ENCODE results near the gene LRIG1. TPM values are rescaled to one million over a fixed set of nuclear protein-coding genes. Genes with fewer than 3 reads are reported as not detected.

Gene LRIG1
- total and polyA plus RNA-seq, 2 of the 8 experiments (the other 6 are each of a cell fraction or from before 2014, with no cell fraction given), result 78.1 to 88.7 TPM

DNA sequence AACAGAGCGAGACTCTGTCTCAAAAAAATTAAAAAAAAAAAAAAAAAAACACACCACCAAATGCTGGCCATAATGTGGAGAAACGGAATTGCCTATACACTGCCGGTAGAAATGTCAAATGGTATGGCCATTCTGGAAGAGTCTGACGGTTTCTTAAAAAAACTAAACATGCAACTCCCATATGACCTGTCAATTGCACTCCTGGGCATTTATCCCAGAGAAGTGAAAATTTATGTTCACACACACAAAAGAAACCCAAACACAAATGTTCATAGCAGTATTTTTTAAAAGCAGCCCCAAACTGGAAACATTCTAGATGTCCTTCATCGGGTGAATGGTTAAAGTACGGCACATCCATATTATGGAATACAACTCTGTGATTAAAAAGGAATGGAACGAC is 66.1 kb downstream of the LRIG1 start:
- H3K4me1 ChIP-seq (replicated peaks in 1 of 4; ENCODE audit: control insufficient read depth in 3 of 4, insufficient read depth in 4 of 4, low read length in 3 of 4), result peaks cover 12 to 35% (median 27%) of the 10 kb centered on the region in 4 experiments
- peaks cover 34 to 39% of the 10 kb centered on the region in 2 experiments for H4K20me1 ChIP-seq (replicated peaks in 1 of 2; ENCODE audit: control insufficient read depth in 1 of 2, insufficient read depth in 2 of 2, low read length in 2 of 2)
- no peak overlapping the region for H4K91ac ChIP-seq (replicated peaks; ENCODE audit: insufficient read length, low read length)
- DNase-seq (ENCODE audit: low read depth in 1 of 2, low spot score in 2 of 2), result no peak
- no peak overlapping the region for H2AFZ ChIP-seq (ENCODE audit: low read length)
- H3K14ac ChIP-seq (ENCODE audit: insufficient read length), result no peak overlapping the region
- no peak overlapping the region for H3K27ac ChIP-seq (ENCODE audit: low read depth, low read length)
- no peak overlapping the region for H4K8ac ChIP-seq (ENCODE audit: extremely low read depth, insufficient read depth, low read length)
- H3K9ac ChIP-seq (replicated peaks in 1 of 4; ENCODE audit: extremely low read depth in 1 of 4, low read depth in 3 of 4, low read length in 3 of 4), result no peak overlapping the region
- no peak overlapping the region for H2BK12ac ChIP-seq (ENCODE audit: low read depth, low read length)
- no peak overlapping the region for H3K18ac ChIP-seq (ENCODE audit: extremely low read depth, low read length)
- no peak overlapping the region for H3K4me3 ChIP-seq (ENCODE audit: extremely low read depth in 1 of 4, insufficient read depth in 2 of 4, low read depth in 3 of 4, low read length in 4 of 4)
- 84% methylated on average over 7 of the region's 7 CpGs; no CpG with 5 or more reads in 1 of the 2 experiments for WGBS, 2 experiments (ENCODE audit: extremely low coverage in 1 of 2, insufficient coverage in 1 of 2, insufficient read length in 1 of 2, insufficient replicate concordance in 2 of 2, low coverage in 1 of 2, low lambda C conversion rate in 2 of 2, missing lambda C conversion rate in 1 of 2)
- no peak overlapping the region for H3K4me2 ChIP-seq (ENCODE audit: insufficient read depth in 1 of 2, low read depth in 2 of 2, low read length in 2 of 2)
- H3K23me2 ChIP-seq (ENCODE audit: low read depth, low read length), result no peaks in the 10 kb centered on the region
- H2BK20ac ChIP-seq (ENCODE audit: low read length), result no peak overlapping the region
- H2BK120ac ChIP-seq (replicated peaks; ENCODE audit: low read depth, low read length), result no peak overlapping the region
- peaks cover 30% of the 10 kb centered on the region for H3K79me1 ChIP-seq (ENCODE audit: low read depth, low read length)
- ChIA-PET POLR2A (ENCODE audit: partially characterized antibody) (no interaction called here), CTCF (ENCODE audit: partially characterized antibody) (no interaction called here)
- H2BK15ac ChIP-seq (ENCODE audit: low read length), result no peak overlapping the region
- no peak overlapping the region for H2BK5ac ChIP-seq (ENCODE audit: low read depth, low read length)
- H3K27me3 ChIP-seq (replicated peaks in 1 of 4; ENCODE audit: control insufficient read depth in 3 of 4, extremely low read depth in 1 of 4, insufficient read depth in 3 of 4, low read length in 3 of 4), result no peaks in the 10 kb centered on the region
- no peaks in the 10 kb centered on the region for H3K9me3 ChIP-seq (ENCODE audit: insufficient read depth in 2 of 2, low read depth in 1 of 2, low read length in 1 of 2)
- H3K79me2 ChIP-seq (ENCODE audit: control insufficient read depth in 1 of 2, insufficient read depth in 2 of 2, low read length in 2 of 2), result peaks cover 13 to 100% of the 10 kb centered on the region in 2 experiments
- H3K36me3 ChIP-seq (ENCODE audit: control insufficient read depth in 2 of 4, insufficient read depth in 4 of 4, low read length in 3 of 4), result peaks cover 0 to 4% (median 2%) of the 10 kb centered on the region in 4 experiments; a peak in 2 of 8 replicates
- no peak overlapping the region for H3K23ac ChIP-seq (ENCODE audit: insufficient read length)
- no peak for FAIRE-seq
- H4K5ac ChIP-seq (ENCODE audit: insufficient read length, low read depth, low read length), result no peak overlapping the region
- H3K4ac ChIP-seq (replicated peaks; ENCODE audit: insufficient read length, low read depth, low read length), result no peak overlapping the region
- no peak overlapping the region for H3K56ac ChIP-seq (replicated peaks; ENCODE audit: insufficient read length, low read depth, low read length)
- H2AK5ac ChIP-seq (ENCODE audit: low read depth, low read length), result no peak overlapping the region
- no peak for TF ChIP-seq TEAD4 (IDR thresholded peaks at IDR 0.05; ENCODE audit: low read depth, low read length)
